NCI-H146 treated with DMSO at 0.1 percent for 48 hours (cell line): ENCODE measurements around the gene RPS26.
"Not testable (repeated sequence)": the region's sequence is repeated elsewhere in the genome, so short reads cannot be mapped to it uniquely, and the experiment has no call there.

Experiments used
- DNase-seq: peaks from one replicate; lab custom pipeline; 2025; ENCODE audit not compliant: unreplicated experiment; lab: John Stamatoyannopoulos, UW

RPS26 gene

DNA sequence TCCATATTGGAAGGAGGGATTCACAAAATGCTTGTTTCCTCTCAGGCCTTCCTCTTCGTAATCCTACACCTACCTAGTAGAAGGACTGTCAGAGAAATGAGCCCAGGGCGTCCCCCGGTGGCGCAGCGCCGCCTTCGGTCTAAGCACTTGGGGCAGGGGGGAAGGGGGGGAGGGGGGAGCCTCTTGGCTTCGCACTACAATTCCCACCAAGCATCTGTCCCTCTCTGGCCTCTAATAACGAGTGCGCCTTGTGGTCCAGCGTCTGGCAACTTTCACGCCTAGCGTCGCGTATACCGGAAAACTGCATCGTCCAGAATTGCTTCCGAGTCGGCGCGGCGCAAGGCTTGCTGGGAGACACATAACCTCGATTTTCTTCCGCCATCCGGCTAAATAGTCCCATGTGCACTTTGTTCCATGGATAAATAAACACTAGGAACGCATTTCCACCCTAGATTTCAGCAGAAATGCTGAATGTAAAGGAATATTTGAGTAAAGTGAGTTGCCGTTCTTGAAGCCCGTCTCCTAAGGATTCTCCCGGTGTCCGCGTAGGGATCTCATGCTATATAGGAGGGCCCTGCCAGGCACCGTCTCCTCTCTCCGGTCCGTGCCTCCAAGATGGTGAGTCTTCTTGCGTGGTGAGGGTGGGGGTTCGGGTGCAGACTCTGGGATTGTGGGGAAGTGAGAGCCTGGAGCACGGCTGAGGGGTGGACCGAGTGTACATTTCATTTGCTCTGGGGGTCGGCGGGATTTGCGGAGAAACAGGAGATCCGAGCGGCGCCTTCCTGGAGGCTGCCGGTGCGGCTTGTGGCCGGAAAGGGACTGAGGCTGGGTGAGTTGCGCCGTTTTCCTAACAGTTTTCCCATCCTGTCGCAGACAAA lies at the start of gene RPS26:
RPS26 (plus strand) TSS at position 367 of the 878 bp plus-strand sequence; CDS start at position 616, 249 bp downstream.
- peak; percentile 99 for DNase-seq

DNA sequence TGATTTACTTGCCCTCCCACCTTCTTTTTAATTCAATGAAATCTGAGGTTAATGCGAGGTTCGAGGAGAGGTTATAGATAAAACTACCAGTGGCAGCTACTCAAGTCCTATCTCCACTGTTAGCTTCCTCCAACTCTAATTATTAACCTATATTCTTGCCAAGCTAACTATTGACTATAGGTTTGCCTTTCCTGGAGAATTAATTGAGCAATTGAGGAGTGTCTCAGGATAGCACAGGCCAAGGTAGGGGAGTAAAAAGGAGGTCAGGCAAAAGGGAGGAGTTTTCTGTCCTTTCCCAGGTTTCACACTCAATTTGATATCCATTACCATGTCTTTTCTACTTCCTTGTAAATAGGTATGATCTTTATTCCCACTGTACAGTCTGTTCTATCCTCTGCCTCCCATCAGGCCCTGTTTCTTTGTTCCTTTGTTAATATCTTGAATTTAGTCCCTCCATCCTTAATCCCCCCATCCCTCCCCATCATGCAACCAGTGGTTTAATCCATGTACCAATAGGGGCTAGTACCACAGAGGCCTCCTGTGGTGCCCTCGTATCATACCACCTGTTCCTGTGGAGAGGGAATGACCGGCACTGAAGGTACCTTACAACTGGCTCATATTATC lies 48.4 kb upstream of the RPS26 start:
- DNase-seq: peak; percentile 10

DNA sequence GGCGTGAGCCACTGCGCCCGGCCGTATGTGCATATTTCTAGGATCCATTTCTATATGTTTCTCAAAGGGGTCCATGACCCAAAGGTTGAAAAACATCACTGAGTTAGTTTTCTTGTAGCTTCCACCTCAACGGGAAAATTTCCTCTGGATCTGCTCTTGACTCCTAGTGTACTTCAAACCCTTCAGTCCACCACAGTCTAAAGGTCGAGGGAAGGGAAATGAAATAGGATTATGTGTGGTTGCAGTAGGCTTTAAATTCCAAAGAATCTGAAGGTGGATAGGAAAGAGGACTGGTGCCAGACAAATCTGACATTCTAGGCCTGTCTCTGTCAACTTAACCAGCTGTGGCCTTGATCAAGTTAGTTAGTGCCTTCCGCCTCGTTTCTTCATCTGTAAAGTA lies 46.4 kb upstream of the RPS26 start:
- DNase-seq: no peak

DNA sequence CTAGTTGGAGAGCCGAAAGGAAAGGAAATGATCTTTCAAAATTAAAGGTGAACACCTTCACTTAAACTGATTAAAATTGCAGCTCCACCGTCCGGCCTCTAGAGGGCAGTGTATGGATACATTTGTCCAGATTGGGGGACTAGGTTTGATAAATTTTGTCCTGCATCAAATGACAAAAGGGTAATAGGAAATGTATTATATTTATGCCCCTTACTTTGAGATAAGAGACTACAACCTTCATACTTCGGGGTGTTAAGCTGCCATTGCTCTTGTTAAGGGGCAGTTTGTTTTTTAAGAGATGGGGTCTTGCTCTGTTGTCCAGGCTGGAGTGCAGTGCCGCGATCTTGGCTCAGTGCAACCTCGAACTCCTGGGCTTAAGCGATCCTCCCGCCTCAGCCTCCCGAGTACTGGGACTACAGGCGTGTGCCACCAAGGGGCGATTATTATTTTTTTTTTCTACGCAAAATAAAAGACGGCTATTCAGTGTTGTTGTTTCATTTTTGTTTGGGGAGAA lies 45.5 kb upstream of the RPS26 start:
- DNase-seq: peak; percentile 57

DNA sequence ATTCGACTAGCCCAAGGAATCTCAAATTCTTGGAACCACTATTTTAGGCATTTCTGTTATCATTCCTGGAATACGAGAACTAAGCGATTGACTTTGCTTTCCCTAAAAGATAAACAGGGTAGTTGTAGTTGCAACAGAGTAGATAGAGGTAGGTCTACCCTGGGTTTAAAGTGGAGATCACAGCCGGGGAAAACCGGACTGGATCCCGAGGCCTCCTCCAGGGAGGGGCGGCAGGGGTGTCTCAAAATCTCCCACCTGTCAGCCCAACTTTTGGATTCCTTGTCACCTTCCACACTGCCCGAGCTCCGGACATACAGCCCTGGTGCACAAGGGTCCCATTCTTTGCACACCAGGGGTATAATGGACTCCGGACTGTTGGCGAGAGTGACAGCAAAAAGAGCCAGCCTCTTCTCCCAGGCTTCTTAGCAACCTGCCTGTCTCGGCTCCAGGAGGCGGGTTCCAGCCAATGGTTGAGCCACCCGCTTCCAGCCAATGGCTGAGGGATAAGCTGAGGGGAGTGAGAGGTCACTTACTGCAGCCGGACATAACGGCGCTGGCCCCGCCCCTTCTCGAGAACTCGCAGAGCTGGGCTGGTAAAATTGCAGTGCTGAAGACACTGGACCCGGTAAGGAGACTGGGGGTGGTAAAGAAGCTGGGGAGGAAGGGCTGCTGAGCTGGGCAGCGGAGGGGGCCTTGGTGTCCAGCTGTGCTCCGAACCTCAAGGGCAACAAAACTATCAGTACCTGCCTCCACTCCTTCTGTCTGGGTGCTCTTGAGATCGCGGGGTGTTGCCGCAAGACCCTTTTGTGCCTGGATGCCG lies 44.8 kb upstream of the RPS26 start, which contains the start of gene SUOX:
SUOX (plus strand) TSS at position 562 of the 820 bp plus-strand sequence. CDS start 4,946 bp downstream, outside the sequence.
- peak; percentile 95 for DNase-seq

DNA sequence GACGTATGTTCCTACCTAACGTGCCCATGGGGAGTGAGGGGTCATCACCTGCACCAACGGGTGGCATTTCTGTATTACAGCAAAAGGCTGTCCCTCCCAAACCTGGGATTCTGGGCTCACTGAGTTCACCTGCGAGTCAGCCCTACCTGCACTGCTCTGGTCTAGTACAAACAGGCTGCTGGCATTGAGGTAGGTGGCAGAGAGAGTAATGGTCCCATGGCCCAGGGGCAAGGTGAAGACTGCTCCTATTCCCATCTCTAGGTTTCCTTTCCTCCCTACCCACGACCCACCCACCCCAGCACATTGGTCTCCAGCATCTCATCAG lies 44.2 kb upstream of the RPS26 start:
- no peak for DNase-seq

DNA sequence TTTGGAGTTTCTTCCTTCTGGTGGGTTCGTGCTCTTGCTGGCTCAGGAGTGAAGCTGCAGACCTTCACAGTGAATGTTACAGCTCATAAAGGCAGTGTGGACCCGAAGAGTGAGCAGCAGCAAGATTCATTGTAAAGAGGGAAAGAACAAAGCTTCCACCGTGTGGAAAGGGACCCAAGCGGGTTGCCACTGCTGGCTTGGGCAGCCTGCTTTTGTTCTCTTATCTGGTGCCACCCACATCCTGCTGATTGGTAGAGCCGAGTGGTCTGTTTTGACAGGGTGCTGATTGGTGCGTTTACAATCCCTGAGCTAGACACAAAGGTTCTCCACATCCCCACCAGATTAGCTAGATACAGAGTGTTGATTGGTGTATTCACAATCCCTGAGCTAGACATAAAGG lies 42.2 kb upstream of the RPS26 start:
- DNase-seq: not testable (repeated sequence)

DNA sequence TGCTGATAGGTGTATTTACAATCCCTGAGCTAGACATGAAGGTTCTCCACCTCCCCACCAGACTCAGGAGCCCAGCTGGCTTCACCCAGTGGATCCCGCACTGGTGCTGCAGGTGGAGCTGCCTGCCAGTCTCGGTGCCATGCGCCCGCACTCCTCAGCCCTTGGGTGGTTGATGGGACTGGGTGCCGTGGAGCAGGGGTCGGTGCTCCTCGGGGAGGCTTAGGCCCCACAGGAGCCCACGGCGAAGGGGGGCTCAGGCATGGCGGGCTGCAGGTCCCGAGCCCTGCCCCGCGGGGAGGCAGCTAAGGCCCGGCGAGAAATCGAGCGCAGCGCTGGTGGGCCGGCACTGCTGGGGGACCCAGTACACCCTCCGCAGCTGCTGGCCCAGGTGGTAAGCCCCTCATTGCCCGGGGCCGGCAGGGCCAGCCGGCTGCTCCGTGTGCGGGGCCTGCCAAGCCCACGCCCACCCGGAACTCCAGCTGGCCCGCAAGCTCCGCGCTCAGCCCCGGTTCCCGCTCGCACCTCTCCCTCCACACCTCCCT lies 41.6 kb upstream of the RPS26 start:
- not testable (repeated sequence) for DNase-seq

DNA sequence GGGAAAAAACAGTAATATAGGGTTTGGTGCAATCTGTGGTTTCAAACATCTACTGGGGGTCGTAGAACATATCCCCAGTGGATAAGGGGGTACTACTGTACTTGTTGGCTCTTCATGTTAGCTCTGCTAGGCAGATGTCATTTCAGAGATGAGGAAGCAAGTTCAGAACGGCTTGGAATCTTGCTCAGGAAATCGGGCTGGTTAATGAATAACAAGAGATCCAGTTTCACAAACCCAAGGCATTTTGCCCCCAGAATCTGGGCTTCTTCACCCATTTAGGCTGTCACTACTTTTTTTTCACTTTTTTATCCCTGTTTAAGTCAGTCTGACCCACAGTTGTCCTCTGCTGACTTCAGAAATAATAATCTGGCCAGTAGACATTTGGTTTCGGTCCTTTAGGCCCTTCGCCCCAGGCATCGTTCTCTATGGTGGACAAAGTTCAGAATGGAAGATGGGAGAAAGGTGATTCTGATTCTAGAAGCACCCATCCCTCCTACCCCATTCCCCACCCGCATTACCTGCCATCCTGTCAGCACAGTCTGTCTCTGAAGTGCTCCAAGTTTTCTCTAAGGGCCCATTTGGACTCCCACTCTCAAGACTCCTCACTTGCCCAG lies 40.1 kb upstream of the RPS26 start:
- DNase-seq: no peak

DNA sequence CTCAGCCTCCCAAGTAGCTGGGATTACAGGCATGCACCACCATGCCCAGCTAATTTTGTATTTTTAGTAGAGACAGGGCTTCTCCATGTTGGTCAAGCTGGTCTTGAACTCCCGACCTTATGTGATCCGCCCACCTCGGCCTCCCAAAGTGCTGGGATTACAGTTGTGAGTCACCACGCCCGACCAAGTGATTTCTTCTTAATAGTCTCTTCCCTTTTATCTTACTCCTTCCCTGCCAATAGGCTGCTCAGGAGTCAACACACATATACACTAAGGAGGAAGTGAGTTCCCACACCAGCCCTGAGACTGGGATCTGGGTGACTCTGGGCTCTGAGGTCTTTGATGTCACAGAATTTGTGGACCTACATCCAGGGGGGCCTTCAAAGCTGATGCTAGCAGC lies 38.3 kb upstream of the RPS26 start:
- not testable (repeated sequence) for DNase-seq

DNA sequence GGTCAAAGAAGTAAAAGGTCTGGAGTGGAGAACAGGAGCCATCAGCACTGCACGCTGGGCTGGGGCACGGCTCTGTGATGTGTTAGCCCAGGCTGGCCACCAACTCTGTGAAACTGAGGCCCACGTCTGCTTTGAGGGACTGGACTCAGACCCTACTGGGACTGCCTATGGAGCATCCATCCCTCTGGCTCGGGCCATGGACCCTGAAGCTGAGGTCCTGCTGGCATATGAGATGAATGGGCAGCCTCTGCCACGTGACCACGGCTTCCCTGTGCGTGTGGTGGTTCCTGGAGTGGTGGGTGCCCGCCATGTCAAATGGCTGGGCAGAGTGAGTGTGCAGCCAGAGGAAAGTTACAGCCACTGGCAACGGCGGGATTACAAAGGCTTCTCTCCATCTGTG lies 37.5 kb upstream of the RPS26 start:
- DNase-seq: no peak

DNA sequence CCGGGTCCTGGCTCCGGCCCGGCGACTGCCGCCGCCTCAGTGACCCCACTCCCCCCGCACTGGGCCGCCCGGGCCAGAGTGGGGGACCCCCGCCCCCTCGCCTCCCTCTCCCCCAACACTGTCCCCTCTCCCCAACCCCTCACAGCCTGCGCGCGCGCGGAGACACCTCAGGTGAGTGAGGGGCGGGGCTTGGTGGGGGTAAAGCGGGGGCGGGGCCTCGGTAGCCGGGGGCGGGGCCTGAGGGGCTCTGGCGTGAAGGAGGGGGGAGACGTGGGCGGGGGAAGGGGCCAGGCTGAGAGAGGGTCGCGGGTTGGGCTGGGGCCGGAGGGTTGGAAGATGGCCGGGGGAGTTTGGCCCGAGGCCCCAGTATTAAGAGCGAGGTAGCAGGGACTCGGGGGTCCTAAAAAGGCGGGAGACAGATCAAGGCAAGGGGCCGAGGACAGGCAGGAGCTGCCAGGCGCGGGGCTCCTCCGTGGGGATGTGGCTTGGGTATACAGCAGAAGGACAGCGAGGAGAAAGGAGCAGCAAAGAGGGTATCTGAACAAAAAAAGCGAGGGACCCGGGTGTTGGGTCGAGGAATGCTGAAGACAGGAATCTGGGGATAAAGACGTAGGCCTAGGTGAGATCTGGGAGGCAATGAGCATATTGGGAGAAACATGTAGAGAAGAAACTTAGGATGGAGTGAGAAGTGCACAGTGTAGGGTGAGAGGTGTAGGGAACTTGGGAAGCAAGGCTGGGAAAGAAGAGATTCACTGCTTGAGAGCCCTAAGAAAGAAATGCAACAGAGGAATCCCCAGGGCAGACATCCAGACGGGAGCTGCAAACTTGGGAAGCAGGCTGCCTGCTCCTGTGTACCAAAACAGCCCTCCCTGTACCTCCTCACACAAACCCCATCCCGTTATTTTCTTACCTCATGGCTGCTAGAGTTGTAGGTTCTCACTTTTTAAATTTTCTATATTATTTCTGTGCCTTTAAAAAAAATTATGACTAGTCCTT lies 33.9 kb upstream of the RPS26 start:
- peak; percentile 71 for DNase-seq

DNA sequence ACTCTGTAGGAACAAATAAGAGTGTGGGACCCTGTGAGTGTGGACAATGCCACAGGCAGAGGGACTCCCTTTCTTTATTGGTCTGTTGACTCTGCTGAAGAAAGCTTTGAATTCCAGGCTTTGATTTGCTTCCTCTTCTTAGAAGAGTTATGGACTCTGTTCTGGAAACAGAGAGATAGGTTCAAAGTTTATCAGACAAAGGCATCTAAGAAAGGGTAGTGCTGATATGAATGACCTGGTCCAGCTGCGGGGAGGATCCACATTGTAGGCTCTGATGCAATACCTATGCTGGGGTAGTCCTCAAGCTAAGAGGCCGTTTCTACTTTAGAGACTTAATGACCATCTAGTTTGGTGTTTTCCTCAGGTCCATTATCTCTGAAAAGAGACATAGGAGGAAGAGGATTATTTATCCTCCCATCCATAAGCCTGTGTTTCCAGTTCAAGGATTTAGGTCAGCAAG lies 31.6 kb upstream of the RPS26 start:
- DNase-seq: no peak

DNA sequence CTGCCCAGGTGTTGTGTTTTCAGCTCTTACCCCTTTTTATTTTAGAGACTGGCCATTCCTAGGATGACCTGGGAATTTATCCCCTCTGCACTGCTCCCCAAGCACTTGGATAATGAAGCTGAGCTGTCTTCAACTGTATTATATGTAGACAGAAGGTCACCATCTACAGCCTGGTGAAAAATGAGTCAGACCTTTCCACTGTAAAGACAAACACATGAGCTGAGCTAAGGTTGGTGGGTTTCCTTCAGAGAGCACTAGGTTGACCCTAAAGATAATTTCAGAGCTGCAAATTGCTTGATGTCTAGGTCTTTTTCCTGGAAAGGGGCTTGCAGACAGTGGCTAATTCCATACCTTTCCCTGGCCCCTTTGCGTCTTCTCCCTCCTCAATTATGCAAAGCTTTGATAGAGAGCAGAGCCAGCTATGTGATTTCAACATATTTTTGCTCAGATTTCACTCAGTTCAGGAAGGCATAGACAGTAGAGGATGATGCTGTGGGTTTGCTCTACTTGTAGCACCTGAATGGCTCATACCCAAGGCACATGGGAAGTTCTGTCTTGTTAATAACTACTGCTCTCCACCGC lies 30.1 kb upstream of the RPS26 start:
- no peak for DNase-seq

DNA sequence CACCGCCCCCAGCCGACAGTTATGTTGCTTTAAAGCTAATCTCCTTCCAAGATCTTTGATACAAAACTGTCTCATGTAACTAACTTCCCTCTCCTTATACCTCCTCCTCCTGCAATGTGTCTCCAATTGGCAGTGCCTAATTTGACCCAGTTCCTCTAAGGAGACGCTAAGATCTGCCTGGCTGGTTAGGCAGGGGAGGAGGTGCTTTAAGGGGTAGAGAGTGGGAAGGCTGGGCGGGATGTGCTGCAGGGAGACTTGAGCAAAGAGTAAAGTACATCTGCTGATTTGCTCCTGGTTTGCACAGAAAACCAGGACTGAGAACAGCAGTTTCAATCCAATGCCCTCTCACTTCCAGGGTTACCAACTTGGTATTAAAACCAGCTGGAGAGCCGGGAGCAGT lies 28.2 kb upstream of the RPS26 start:
- DNase-seq: no peak

DNA sequence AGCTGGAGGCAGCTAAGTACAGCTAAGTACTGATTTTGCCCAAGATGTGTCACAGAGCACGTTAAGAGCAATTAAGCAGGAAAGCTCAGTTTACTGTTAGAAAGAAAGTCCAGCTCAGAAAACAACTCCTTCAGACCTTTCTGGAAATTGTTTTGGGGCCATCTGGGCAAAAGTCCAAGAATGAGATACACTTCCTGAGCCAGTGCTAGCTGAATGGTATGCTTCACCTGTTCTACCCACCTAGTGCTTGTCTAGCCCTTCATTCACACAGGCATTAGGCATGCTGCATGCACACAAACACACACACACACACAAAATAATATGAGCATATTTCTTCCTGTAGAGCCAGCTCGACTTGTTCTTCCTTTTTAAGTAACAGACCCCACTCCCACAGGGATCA lies 27.5 kb upstream of the RPS26 start:
- DNase-seq: no peak

DNA sequence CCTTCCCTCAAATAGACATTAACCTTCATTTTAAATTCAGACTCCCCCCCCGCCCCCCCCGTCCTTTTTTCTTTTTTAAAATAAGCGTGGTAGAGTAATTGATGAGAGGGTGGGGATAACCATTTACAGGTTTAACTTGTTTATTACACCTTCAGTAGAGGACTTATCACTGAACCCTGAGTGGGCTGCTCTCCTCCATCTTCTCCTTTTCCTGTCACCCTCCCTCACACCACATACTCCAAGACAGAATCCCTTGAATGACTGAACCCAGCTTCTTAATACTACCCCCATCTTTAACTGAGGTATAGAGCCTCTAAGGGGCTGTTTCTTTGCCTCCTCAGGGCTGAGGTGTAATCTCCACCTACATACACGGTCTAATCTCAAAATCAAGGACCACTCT lies 24.5 kb upstream of the RPS26 start:
- DNase-seq: no peak

DNA sequence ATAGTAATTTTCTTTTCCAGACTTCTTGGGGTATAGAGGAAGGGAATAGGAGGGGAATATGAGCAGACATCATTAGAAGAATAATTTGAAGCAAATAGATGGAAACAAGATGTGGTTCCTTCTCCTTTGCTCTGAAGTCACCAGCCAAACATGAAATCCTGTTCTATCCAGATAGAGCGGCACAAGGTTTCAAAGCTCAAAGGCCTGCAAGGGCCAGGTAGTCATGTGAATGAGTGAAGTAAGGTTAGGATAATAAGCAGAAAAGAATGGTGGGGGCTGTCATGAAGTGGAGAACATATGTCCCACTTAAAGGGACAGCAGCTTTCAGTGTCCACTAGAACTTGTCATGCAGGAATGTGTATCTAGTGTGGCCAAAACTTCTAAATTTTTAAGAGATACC lies 23.4 kb upstream of the RPS26 start:
- DNase-seq: no peak
